Erythroblast (primary cell): ENCODE results near the gene MDC1.

ENCODE experiments used
- GATA1 ChIP-seq: IDR thresholded peaks from 2 replicates; pipeline ENCODE4 v1.6.1; 2011; ENCODE audit warnings: low read depth, mild to moderate bottlenecking, control low read depth, low read length, moderate library complexity
- POLR2A ChIP-seq: IDR thresholded peaks from 2 replicates; pipeline ENCODE4 v1.6.1; 2011; ENCODE audit warnings: mild to moderate bottlenecking, low read length

DNA sequence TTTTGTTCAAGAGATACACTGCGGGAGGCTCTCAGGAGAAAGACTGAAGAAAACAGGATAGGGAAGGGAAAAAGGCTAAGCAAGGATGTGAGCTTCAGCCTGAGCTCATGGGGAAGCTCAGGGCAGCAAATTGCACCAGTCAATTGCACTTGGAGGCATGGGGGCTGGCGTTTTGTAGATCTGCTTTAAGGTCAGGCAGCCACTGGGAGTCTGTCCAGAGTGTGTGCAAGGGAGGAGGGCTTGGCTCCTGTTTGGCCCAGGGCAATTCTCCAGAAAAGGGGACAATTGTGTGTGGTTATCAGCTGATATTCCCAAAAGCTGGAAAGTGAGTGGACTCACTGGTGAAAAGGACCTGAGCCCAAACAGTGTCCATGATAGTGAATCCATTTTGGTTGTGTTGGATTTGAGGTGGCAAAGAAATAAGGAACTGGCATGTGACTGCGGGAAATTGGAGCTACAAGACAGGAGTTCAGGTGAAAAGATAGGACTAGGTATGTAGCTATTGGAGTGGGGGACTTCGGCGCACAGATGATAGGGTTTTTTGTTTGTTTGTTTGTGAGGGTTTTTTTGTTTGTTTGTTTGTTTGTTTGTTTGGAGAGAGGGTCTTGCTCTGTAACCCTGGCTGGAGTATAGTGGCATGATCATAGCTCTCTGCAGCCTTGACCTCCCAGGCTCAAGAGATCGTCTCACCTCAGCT, 49.5 kb upstream of the MDC1 start:
- TF ChIP-seq POLR2A (no peak), GATA1 (no peak)
